BLaER1 (cell line): ENCODE data around the gene KRTAP10-7.
"Not testable (repeated sequence)": the region's sequence is repeated elsewhere in the genome, so short reads cannot be mapped to it uniquely, and the experiment has no call there.

ENCODE experiments used
- H3K27ac ChIP-seq: shearing (Covaris generic); formaldehyde crosslinking; 2 replicates; pipeline ENCODE4 v1.8.1; 2022
- H3K27me3 ChIP-seq: shearing (Covaris generic); formaldehyde crosslinking; 2 replicates; pipeline ENCODE4 v1.8.1; 2022
- H3K36me3 ChIP-seq: shearing (Covaris generic); formaldehyde crosslinking; 2 replicates; pipeline ENCODE4 v1.8.1; 2022
- H3K4me1 ChIP-seq: shearing (Covaris generic); formaldehyde crosslinking; 2 replicates; pipeline ENCODE4 v1.8.1; 2022
- H3K4me2 ChIP-seq: shearing (Covaris generic); formaldehyde crosslinking; 2 replicates; pipeline ENCODE4 v1.8.1; 2022
- H3K4me3 ChIP-seq: shearing (Covaris generic); formaldehyde crosslinking; 2 replicates; pipeline ENCODE4 v1.8.1; 2022
- H3K9ac ChIP-seq: shearing (Covaris generic); formaldehyde crosslinking; 2 replicates; pipeline ENCODE4 v1.8.1; 2022
- H3K9me3 ChIP-seq: shearing (Covaris generic); formaldehyde crosslinking; 2 replicates; pipeline ENCODE4 v1.8.1; 2022
- H4K20me1 ChIP-seq: shearing (Covaris generic); formaldehyde crosslinking; 2 replicates; pipeline ENCODE4 v1.8.1; 2022
- Cebpa-rat ChIP-seq: shearing (Covaris generic); IDR thresholded peaks from 2 replicates; pipeline ENCODE4 v1.8.1; 2022

Gene KRTAP10-7

GRCh38 chr21:44589586-44590305 is 10.7 kb upstream of the KRTAP10-7 start:
- Histone ChIP-seq H3K9ac (no peak overlapping the region), H4K20me1 (no peaks in the 10 kb centered on the region), H3K4me2 (no peak overlapping the region), H3K4me3 (no peak overlapping the region), H3K27ac (no peak overlapping the region), H3K9me3 (peaks cover 6% of the 10 kb centered on the region; the same call in 1 of the 2 replicates), H3K4me1 (peaks cover 26% of the 10 kb centered on the region), H3K27me3 (no peaks in the 10 kb centered on the region), H3K36me3 (no peaks in the 10 kb centered on the region)
- TF ChIP-seq Cebpa-rat, result no peak

GRCh38 chr21:44590311-44590721 is 10.1 kb upstream of the KRTAP10-7 start:
- no peak for TF ChIP-seq Cebpa-rat
- H3K4me1 ChIP-seq, result peaks cover 32% of the 10 kb centered on the region
- H3K36me3 ChIP-seq, result no peaks in the 10 kb centered on the region
- H3K27me3 ChIP-seq, result no peaks in the 10 kb centered on the region
- no peak overlapping the region for H3K4me2 ChIP-seq
- H4K20me1 ChIP-seq, result no peaks in the 10 kb centered on the region
- no peak overlapping the region for H3K9ac ChIP-seq
- no peak overlapping the region for H3K4me3 ChIP-seq
- no peak overlapping the region for H3K27ac ChIP-seq
- peaks cover 6% of the 10 kb centered on the region; the same call in 1 of the 2 replicates for H3K9me3 ChIP-seq

- not testable (repeated sequence) for H4K20me1 ChIP-seq, H3K9ac ChIP-seq, H3K4me3 ChIP-seq, H3K9me3 ChIP-seq, H3K4me2 ChIP-seq, H3K36me3 ChIP-seq, H3K27ac ChIP-seq, H3K27me3 ChIP-seq
- peaks cover 33% of the 10 kb centered on the region for H3K4me1 ChIP-seq
These were observed 9.2 kb upstream of the KRTAP10-7 start for GRCh38 chr21:44590897-44591800.

- not testable (repeated sequence) for H3K36me3 ChIP-seq, H3K9ac ChIP-seq, H3K4me3 ChIP-seq, H4K20me1 ChIP-seq, H3K9me3 ChIP-seq, H3K4me2 ChIP-seq, H3K27me3 ChIP-seq, H3K27ac ChIP-seq
- H3K4me1 ChIP-seq, result peaks cover 33% of the 10 kb centered on the region
These were observed 8.6 kb upstream of the KRTAP10-7 start for GRCh38 chr21:44591801-44592130.

- Histone ChIP-seq H3K9me3 (no peaks in the 10 kb centered on the region), H3K27ac (peak within 1 kb of the TSS; percentile 61), H3K27me3 (no peaks in the 10 kb centered on the region), H3K4me2 (peak within 1 kb of the TSS; percentile 82), H3K36me3 (no peaks in the 10 kb centered on the region), H3K4me1 (peaks cover 33% of the 10 kb centered on the region), H3K9ac (peak within 1 kb of the TSS; percentile 17; the same call in 1 of the 2 replicates), H3K4me3 (no peak within 1 kb of the TSS), H4K20me1 (no peaks in the 10 kb centered on the region)
- no peak for TF ChIP-seq Cebpa-rat
These were observed 7.7 kb upstream of the KRTAP10-7 start, which contains the start of gene KRTAP10-6 for GRCh38 chr21:44592446-44593311. Gene KRTAP10-6, minus strand, starts transcription at chr21:44592505. Its CDS starts 21 bp downstream, at chr21:44592484.

- H3K27ac ChIP-seq, result peak overlapping the region; percentile 61; the same call in 1 of the 2 replicates
- no peaks in the 10 kb centered on the region for H3K9me3 ChIP-seq
- no peak overlapping the region for H3K4me3 ChIP-seq
- no peak for TF ChIP-seq Cebpa-rat
- H4K20me1 ChIP-seq, result no peaks in the 10 kb centered on the region
- H3K9ac ChIP-seq, result peak overlapping the region; percentile 17; the same call in 1 of the 2 replicates
- H3K27me3 ChIP-seq, result no peaks in the 10 kb centered on the region
- peak overlapping the region; percentile 82 for H3K4me2 ChIP-seq
- no peaks in the 10 kb centered on the region for H3K36me3 ChIP-seq
- peaks cover 33% of the 10 kb centered on the region for H3K4me1 ChIP-seq
These were observed 6.6 kb upstream of the KRTAP10-7 start for GRCh38 chr21:44593598-44594405.

- Histone ChIP-seq H3K9ac (no peak overlapping the region), H3K36me3 (no peaks in the 10 kb centered on the region), H4K20me1 (no peaks in the 10 kb centered on the region), H3K27me3 (no peaks in the 10 kb centered on the region), H3K4me3 (no peak overlapping the region), H3K9me3 (no peaks in the 10 kb centered on the region), H3K4me2 (peak overlapping the region; percentile 82), H3K27ac (peak overlapping the region; percentile 61; the same call in 1 of the 2 replicates), H3K4me1 (peaks cover 33% of the 10 kb centered on the region)
- no peak for TF ChIP-seq Cebpa-rat
These were observed 5.9 kb upstream of the KRTAP10-7 start for GRCh38 chr21:44594406-44594916.

GRCh38 chr21:44595524-44595923 is 4.9 kb upstream of the KRTAP10-7 start:
- TF ChIP-seq Cebpa-rat, result no peak
- Histone ChIP-seq H3K4me1 (peaks cover 33% of the 10 kb centered on the region), H3K27ac (no peak overlapping the region), H4K20me1 (no peaks in the 10 kb centered on the region), H3K36me3 (no peaks in the 10 kb centered on the region), H3K9ac (no peak overlapping the region), H3K4me2 (peak overlapping the region; percentile 82; the same call in 1 of the 2 replicates), H3K27me3 (no peaks in the 10 kb centered on the region), H3K9me3 (no peaks in the 10 kb centered on the region), H3K4me3 (no peak overlapping the region)
